ENCODE results near the gene GOLGA6B.
"Not testable (repeated sequence)": the region's sequence is repeated elsewhere in the genome, so short reads cannot be mapped to it uniquely, and the experiment has no call there.

GOLGA6B gene, protein sequence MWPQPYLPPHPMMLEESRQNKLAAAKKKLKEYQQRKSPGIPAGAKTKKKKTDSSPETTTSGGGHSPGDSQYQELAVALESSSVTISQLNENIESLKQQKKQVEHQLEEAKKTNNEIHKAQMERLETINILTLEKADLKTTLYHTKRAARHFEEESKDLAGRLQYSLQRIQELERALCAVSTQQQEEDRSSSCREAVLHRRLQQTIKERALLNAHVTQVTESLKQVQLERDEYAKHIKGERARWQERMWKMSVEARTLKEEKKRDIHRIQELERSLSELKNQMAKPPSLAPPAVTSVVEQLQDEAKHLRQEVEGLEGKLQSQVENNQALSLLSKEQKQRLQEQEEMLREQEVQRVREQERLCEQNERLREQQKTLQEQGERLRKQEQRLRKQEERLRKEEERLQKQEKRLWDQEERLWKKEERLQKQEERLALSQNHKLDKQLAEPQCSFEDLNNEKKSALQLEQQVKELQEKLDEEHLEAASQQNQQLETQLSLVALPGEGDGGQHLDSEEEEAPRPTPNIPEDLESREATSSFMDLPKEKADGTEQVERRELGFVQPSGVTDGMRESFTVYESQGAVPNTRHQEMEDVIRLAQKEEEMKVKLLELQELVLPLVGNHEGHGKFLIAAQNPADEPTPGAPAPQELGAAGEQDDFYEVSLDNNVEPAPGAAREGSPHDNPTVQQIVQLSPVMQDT

DNA sequence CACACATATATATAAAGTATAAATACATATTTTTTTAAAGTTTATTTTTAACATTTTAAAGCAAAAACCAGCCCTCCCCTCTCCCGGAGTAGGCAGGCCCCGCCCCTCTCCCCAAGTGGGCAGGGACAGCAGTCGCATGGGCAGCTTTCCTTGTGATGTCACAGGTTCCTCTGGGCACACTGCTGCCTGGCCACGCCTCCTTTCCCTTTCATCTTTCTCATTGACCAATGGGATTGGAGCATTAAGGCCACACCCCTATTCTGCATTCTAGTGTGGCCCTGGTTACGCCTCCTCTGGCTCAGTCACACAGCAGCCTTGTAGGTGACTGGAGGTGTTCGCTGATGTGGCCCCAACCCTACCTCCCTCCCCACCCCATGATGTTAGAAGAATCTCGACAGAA, at the start of gene GOLGA6B:
TSS of gene GOLGA6B (plus strand) at position 301 of the 400 bp plus-strand sequence. CDS start at position 342, 41 bp downstream.
- H3K4me1 ChIP-seq; DNase-seq; intact Hi-C loops (cut with DNase I; ENCODE audit: low total_unique reads): not testable (repeated sequence)

DNA sequence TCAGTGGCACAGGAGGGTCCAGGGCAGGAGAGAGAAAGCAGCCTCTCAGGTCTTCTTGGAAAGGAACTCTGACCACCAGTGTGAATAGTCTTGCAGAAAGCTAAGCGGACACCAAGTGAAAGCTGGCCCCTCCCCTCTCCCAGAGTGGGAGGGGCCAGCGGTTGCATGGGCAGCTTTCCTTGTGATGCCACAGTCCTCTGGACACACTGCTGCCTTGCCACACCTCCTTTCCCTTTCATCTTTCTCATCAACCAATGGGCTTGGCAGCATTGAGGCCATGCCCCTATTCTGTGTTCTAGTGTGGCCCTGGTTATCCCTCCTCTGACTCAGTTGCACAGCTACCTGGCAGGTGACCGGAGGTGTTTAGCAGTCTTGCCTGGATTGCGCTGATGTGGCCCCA, 49.7 kb upstream of the GOLGA6B start:
- H3K4me3 ChIP-seq: no peak overlapping the region
- H3K27me3 ChIP-seq: no peaks in the 10 kb centered on the region
- H3K36me3 ChIP-seq: peaks cover 0 to 8% (median 0%) of the 10 kb centered on the region in 3 donors
- no peaks in the 10 kb centered on the region for H3K4me1 ChIP-seq
- DNase-seq: no peak
- H3K9me3 ChIP-seq: no peaks in the 10 kb centered on the region
- TF ChIP-seq, protein P1, sequence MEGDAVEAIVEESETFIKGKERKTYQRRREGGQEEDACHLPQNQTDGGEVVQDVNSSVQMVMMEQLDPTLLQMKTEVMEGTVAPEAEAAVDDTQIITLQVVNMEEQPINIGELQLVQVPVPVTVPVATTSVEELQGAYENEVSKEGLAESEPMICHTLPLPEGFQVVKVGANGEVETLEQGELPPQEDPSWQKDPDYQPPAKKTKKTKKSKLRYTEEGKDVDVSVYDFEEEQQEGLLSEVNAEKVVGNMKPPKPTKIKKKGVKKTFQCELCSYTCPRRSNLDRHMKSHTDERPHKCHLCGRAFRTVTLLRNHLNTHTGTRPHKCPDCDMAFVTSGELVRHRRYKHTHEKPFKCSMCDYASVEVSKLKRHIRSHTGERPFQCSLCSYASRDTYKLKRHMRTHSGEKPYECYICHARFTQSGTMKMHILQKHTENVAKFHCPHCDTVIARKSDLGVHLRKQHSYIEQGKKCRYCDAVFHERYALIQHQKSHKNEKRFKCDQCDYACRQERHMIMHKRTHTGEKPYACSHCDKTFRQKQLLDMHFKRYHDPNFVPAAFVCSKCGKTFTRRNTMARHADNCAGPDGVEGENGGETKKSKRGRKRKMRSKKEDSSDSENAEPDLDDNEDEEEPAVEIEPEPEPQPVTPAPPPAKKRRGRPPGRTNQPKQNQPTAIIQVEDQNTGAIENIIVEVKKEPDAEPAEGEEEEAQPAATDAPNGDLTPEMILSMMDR (IDR thresholded peaks at IDR 0.05): no peak
- intact Hi-C loops (cut with DNase I; ENCODE audit: low total_unique reads): no loop called here
- H3K27ac ChIP-seq: no peak overlapping the region

More for the DNA sequence above, at the start of gene GOLGA6B:
- H3K27ac ChIP-seq, H3K4me3 ChIP-seq, H3K27me3 ChIP-seq, H3K9me3 ChIP-seq, H3K36me3 ChIP-seq: not testable (repeated sequence)

DNA sequence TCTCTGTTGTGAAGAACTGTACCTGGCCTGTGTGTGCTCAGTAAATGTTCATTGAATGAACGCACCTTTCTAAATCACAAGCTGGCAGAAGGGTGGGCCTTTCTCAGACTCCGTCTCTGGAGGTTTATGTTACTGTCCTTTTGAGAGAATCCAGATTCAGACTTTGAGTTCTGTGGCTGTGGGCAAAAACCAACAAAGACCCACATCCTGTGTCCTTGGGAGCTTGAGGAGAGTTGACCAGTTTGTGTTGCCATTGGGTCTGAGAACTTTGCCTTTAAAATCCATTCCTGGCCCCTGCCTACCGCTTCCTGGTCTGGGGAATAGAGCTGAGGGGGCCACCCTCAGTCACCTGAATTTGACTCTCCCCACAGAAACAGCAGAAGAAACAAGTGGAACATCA, 46.4 kb upstream of the GOLGA6B start:
- intact Hi-C loops (cut with DNase I; ENCODE audit: low total_unique reads): not testable (repeated sequence)

GRCh38 chr15:72609862-72610261, 44.6 kb upstream of the GOLGA6B start:
- H3K27ac ChIP-seq: no peak overlapping the region
- TF ChIP-seq, protein P1 (IDR thresholded peaks at IDR 0.05): no peak
- no peaks in the 10 kb centered on the region for H3K9me3 ChIP-seq
- H3K4me1 ChIP-seq: no peaks in the 10 kb centered on the region
- intact Hi-C loops (cut with DNase I; ENCODE audit: low total_unique reads): no loop called here
- H3K27me3 ChIP-seq: no peaks in the 10 kb centered on the region
- no peak overlapping the region for H3K4me3 ChIP-seq
- no peak for DNase-seq
- peaks cover 0 to 8% (median 0%) of the 10 kb centered on the region in 3 donors for H3K36me3 ChIP-seq

More for the DNA sequence above, 46.4 kb upstream of the GOLGA6B start:
- not testable (repeated sequence) for H3K27ac ChIP-seq, H3K4me1 ChIP-seq, H3K9me3 ChIP-seq, H3K27me3 ChIP-seq, H3K4me3 ChIP-seq, DNase-seq, H3K36me3 ChIP-seq

DNA sequence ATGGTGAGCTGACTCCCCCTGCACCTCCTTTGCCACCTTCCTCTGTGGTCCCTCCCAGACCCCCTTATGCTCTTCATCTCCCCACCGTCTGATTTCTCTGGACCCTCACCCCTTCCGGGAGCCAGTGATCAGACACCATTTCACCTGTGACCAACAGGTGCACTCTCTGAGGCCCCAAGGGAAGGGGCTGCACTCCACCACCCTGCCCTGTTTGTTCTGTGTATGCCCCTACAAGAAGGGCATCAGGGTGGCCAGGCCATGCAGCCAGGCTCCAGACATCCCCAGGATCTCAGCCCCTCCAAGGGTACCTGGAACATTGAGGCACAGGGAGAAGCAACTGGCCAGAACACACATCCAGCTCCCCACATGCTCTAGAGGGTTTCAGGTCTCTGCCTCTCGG, 42.2 kb upstream of the GOLGA6B start:
- H3K4me1 ChIP-seq; H3K36me3 ChIP-seq; H3K4me3 ChIP-seq; DNase-seq; H3K27ac ChIP-seq; intact Hi-C loops (cut with DNase I; ENCODE audit: low total_unique reads); H3K27me3 ChIP-seq; H3K9me3 ChIP-seq: not testable (repeated sequence)

DNA sequence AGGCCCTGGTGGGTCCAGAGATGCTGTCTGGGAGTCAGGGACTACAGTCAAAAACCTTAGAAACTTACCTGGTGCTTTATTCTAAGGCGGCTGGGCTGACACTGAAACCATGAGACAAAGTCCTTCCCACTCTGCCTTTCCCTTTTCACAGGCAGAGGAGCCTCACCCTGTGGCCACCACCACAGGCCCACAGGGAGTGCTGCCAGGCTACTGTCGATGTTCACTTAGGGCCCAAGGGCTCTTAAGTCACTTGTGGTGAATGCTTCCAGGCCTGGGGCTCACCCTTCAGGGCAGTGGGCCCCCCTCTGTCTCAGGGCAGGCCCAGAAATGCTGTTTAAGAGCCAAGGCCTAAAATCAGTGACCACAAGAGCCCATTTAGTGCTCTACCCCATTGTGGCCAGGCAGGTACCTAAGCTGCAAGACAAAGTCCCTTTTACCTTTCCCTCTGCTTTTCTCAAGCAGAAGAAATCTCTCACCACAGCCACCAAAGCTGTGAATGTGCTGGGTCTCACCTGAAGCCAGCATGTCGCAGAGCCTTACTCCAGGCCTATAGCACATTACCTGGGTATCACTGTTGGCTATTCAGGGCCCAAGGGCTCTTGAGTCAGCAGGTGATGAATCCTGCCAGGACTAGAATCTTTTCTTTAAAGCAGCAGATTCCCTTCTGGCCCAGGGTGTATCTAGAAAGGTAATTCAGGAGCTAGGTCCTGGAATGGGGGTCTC, 39.5 kb upstream of the GOLGA6B start:
- Histone ChIP-seq H3K4me1 (no peaks in the 10 kb centered on the region), H3K36me3 (no peaks in the 10 kb centered on the region), H3K4me3 (no peak overlapping the region), H3K9me3 (no peaks in the 10 kb centered on the region), H3K27me3 (no peaks in the 10 kb centered on the region), H3K27ac (no peak overlapping the region)
- intact Hi-C loops (cut with DNase I; ENCODE audit: low total_unique reads): no loop called here
- TF ChIP-seq, protein P1 (IDR thresholded peaks at IDR 0.05): no peak
- no peak for DNase-seq

DNA sequence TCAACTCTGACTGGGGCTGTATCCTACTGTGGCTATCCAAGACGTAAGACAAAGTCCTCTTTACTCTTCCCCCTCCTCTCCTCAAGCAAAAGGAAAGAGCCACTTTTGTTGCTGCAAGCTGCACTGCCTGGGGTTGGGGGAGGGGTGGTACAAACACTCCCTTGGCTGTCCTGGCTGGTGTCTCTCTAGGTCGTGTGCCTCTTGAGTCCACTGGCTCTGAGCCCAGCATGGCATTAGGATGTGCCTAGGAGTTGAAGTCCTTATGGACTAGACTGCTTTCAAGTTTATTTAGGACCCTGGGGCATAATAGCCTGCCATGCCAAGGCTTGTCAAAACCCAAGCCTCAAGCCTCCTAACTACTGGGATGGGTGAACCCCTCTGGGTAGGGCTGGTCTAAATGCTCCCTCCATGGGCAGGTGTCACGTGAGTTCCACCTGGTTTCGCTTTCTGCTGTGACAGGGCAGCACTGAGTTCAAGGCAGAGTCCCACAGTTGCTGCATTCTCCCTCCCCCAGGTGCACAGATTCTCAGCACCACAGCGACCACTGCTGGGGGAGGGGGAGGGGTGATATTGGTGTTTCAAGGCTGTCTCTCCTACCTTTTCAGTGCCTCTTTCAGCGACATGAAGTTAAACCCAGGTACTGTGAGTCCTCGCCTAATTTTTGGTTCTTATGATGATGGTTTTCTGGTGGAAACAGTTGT, 38.8 kb upstream of the GOLGA6B start:
- H3K4me1 ChIP-seq; H3K27me3 ChIP-seq; intact Hi-C loops (cut with DNase I; ENCODE audit: low total_unique reads); H3K27ac ChIP-seq; H3K4me3 ChIP-seq; H3K36me3 ChIP-seq; DNase-seq; H3K9me3 ChIP-seq: not testable (repeated sequence)

Measured in tibial artery (tissue), 4 donors.